H1 (cell line): Measurements from ENCODE around the gene PODN.

Source experiments
- CEBPB ChIP-seq: IDR thresholded peaks from 2 replicates; pipeline ENCODE4 v1.6.1; 2012; ENCODE audit warnings: low read depth, low read length
- EP300 ChIP-seq, 2 experiments: IDR thresholded peaks; 1 replicate in 1 of 2; 2 replicates in 1 of 2; pipeline ENCODE4 v1.6.1; 2011 to 2012; ENCODE audit warnings: low read depth in 2 of 2, low read length in 2 of 2, mild to moderate bottlenecking in 2 of 2, borderline replicate concordance in 1 of 2, inconsistent platforms in 1 of 2, moderate library complexity in 1 of 2
- EZH2 ChIP-seq: fragments of 200-600 bp; sonication (generic); IDR thresholded peaks from 2 replicates; pipeline ENCODE4 v1.7.1; 2012; ENCODE audit warnings: low read depth, mild to moderate bottlenecking, moderate library complexity, low read length, inconsistent platforms; ENCODE audit not compliant: severe bottlenecking
- USF2 ChIP-seq: IDR thresholded peaks from 2 replicates; pipeline ENCODE4 v1.6.1; 2011; ENCODE audit warnings: low read length, improper control_type of control experiment
- ZNF274 ChIP-seq: IDR thresholded peaks from 2 replicates; pipeline ENCODE4 v1.7.0; 2012; ENCODE audit warnings: low read length, borderline replicate concordance; ENCODE audit errors: extremely low read depth

- TF ChIP-seq USF2 (no peak), CEBPB (no peak), EZH2 (no peak), ZNF274 (no peak), EP300 (IDR thresholded peaks at IDR 0.05; ENCODE audit: borderline replicate concordance in 1 of 2, low read depth in 2 of 2, low read length in 2 of 2) (no peak)
Measured at GRCh38 chr1:53084589-53084971, 22.6 kb downstream of the PODN start.
